GM23338 (cell line): Measurements from ENCODE around the gene CD6. TPM values are rescaled to one million over a fixed set of nuclear protein-coding genes. Genes with fewer than 3 reads are reported as not detected.

ENCODE experiments used
- ATAC-seq: fragments of 200-7000 bp; cut with Tn5 transposase; 3 replicates; pipeline ENCODE4 v1.9.1; 2020
- DNase-seq: peaks from one replicate; pipeline ENCODE4 v3.0.0-alpha.2; 2015; ENCODE audit warnings: low spot score
- H2AFZ ChIP-seq: fragments of 200-600 bp; sonication (generic); 2 replicates; pipeline ENCODE4 v1.8.0; 2016; ENCODE audit warnings: antibody characterized with exemption, mild to moderate bottlenecking, moderate library complexity
- H3F3A ChIP-seq: fragments of 200-600 bp; sonication (generic); replicated peaks from 2 replicates; pipeline ENCODE4 v1.8.0; 2017; ENCODE audit warnings: antibody characterized with exemption, mixed run types, low read depth
- H3K27ac ChIP-seq: fragments of 200-600 bp; sonication (generic); 2 replicates; pipeline ENCODE4 v1.6.1; 2016; ENCODE audit warnings: low read depth
- H3K27me3 ChIP-seq: fragments of 200-600 bp; sonication (generic); 2 replicates; pipeline ENCODE4 v1.8.0; 2016; ENCODE audit warnings: mild to moderate bottlenecking, mixed run types, moderate library complexity; ENCODE audit not compliant: insufficient read depth
- H3K36me3 ChIP-seq: fragments of 200-600 bp; sonication (generic); 2 replicates; pipeline ENCODE4 v1.8.0; 2016; ENCODE audit warnings: mild to moderate bottlenecking; ENCODE audit not compliant: insufficient read depth
- H3K4me1 ChIP-seq: fragments of 200-600 bp; sonication (generic); 2 replicates; pipeline ENCODE4 v1.8.0; 2016; ENCODE audit warnings: mild to moderate bottlenecking, moderate library complexity; ENCODE audit not compliant: insufficient read depth
- H3K4me2 ChIP-seq: fragments of 200-600 bp; sonication (generic); 2 replicates; pipeline ENCODE4 v1.7.1; 2017; ENCODE audit warnings: mixed run types
- H3K4me3 ChIP-seq: fragments of 200-600 bp; sonication (generic); 2 replicates; pipeline ENCODE4 v1.6.1; 2016; ENCODE audit warnings: mixed run types
- H3K79me2 ChIP-seq: fragments of 200-600 bp; sonication (generic); replicated peaks from 2 replicates; pipeline ENCODE4 v1.8.0; 2017; ENCODE audit warnings: mild to moderate bottlenecking; ENCODE audit not compliant: insufficient read depth
- H3K9me2 ChIP-seq: fragments of 200-600 bp; sonication (generic); 2 replicates; pipeline ENCODE4 v1.8.0; 2017; ENCODE audit not compliant: insufficient read depth
- H4K20me1 ChIP-seq: fragments of 200-600 bp; sonication (generic); replicated peaks from 2 replicates; pipeline ENCODE4 v1.8.0; 2017; ENCODE audit warnings: mild to moderate bottlenecking; ENCODE audit not compliant: insufficient read depth
- H3K27ac Mint-ChIP-seq: 2 replicates; pipeline ENCODE4 v1.8.0; 2020; ENCODE audit warnings: inconsistent platforms, mild to moderate bottlenecking, moderate library complexity, mixed read lengths
- H3K27me3 Mint-ChIP-seq: 3 replicates; pipeline ENCODE4 v1.8.0; 2022; ENCODE audit warnings: low read depth, mild to moderate bottlenecking, moderate library complexity, mixed read lengths, inconsistent platforms; ENCODE audit not compliant: insufficient read depth, poor library complexity
- H3K36me3 Mint-ChIP-seq: 3 replicates; pipeline ENCODE4 v1.8.0; 2021; ENCODE audit warnings: low read depth, mild to moderate bottlenecking, inconsistent platforms, moderate library complexity, mixed read lengths
- H3K4me1 Mint-ChIP-seq: 3 replicates; pipeline ENCODE4 v1.8.0; 2020; ENCODE audit warnings: mild to moderate bottlenecking, inconsistent platforms, mixed read lengths
- H3K4me3 Mint-ChIP-seq: 3 replicates; pipeline ENCODE4 v1.8.0; 2021; ENCODE audit warnings: moderate library complexity, mild to moderate bottlenecking, inconsistent platforms, mixed read lengths
- H3K9me3 Mint-ChIP-seq: 3 replicates; pipeline ENCODE4 v1.8.0; 2020; ENCODE audit warnings: moderate library complexity, mild to moderate bottlenecking, inconsistent platforms, mixed read lengths
- CREB1 ChIP-seq: fragments of 250-450 bp; sonication (Bioruptor Pico); IDR thresholded peaks from 2 replicates; pipeline ENCODE4 v1.5.0; 2020; ENCODE audit warnings: low read depth, mild to moderate bottlenecking, moderate library complexity
- CTCF ChIP-seq, 2 experiments: fragments of 200-600 bp in 1 of 2; sonication (generic) in 1 of 2; conservative IDR thresholded peaks; 2 replicates each; pipeline versions ENCODE4 v1.5.1 to v1.6.1; 2016 to 2017; ENCODE audit warnings: antibody characterized with exemption in 2 of 2, low read depth in 2 of 2, mild to moderate bottlenecking in 2 of 2, moderate library complexity in 1 of 2
- EZH2 ChIP-seq: fragments of 200-600 bp; sonication (generic); IDR thresholded peaks from one replicate; pipeline ENCODE4 v1.8.0; 2017; ENCODE audit warnings: antibody characterized with exemption, mild to moderate bottlenecking, low read depth; ENCODE audit not compliant: unreplicated experiment
- EZH2phosphoT487 ChIP-seq: fragments of 200-600 bp; sonication (generic); IDR thresholded peaks from one replicate; pipeline ENCODE4 v1.8.1; 2018; ENCODE audit warnings: antibody characterized with exemption; ENCODE audit not compliant: unreplicated experiment
- JUNB ChIP-seq: IDR thresholded peaks from one replicate; pipeline ENCODE4 v1.6.1; 2016; ENCODE audit warnings: antibody characterized with exemption; ENCODE audit not compliant: unreplicated experiment
- POLR2AphosphoS5 ChIP-seq: IDR thresholded peaks from 2 replicates; pipeline ENCODE4 v1.6.1; 2016; ENCODE audit warnings: antibody characterized with exemption, low read depth
- REST ChIP-seq: IDR thresholded peaks from one replicate; pipeline ENCODE4 v1.6.1; 2018; ENCODE audit warnings: antibody characterized with exemption; ENCODE audit not compliant: unreplicated experiment
- STAT1 ChIP-seq: IDR thresholded peaks from one replicate; pipeline ENCODE4 v1.6.1; 2016; ENCODE audit warnings: antibody characterized with exemption; ENCODE audit not compliant: unreplicated experiment
- ZNF114 ChIP-seq: fragments of 250-450 bp; sonication (Bioruptor Pico); IDR thresholded peaks from 2 replicates; pipeline ENCODE4 v1.5.0; 2020; ENCODE audit warnings: mild to moderate bottlenecking, moderate library complexity
- ZNF331 ChIP-seq: fragments of 250-450 bp; sonication (Bioruptor Pico); IDR thresholded peaks from 2 replicates; pipeline ENCODE4 v1.5.0; 2020; ENCODE audit warnings: low read depth, mild to moderate bottlenecking, moderate library complexity
- polyA plus RNA-seq: library from polyadenylated mRNA; unstranded; fragments of >200 nt; fragmentation: Nextera tagmentation; extraction: Ambion mirVana; gene quantifications from 2 replicates; pipeline ENCODE4 v1.2.1, GENCODE V29; 2016
- total RNA-seq: library from RNA; depleted of rRNA; stranded (reverse); fragments of >200 nt; shearing (Covaris generic); gene quantifications from 2 replicates; pipeline ENCODE4 v1.2.3, GENCODE V29; 2014

Gene CD6
- total and polyA plus RNA-seq, 2 experiments from 2014 or later = 0.49 TPM; not detected in 1

GRCh38 chr11:61054927-61055562 is 83.6 kb downstream of the CD6 start (continued):
- no peak for TF ChIP-seq REST
- no peak for TF ChIP-seq ZNF114 (CRISPR knock-in tag)
- no peak for TF ChIP-seq CREB1 (CRISPR knock-in tag)
- TF ChIP-seq CTCF (conservative IDR thresholded peaks at IDR 0.05; ENCODE audit: low read depth in 2 of 2) = no peak

GRCh38 chr11:61055776-61056175 is 84.3 kb downstream of the CD6 start:
- Histone ChIP-seq H3K27me3 (no peaks in the 10 kb centered on the region), H2AFZ (no peak overlapping the region), H3K27ac (no peak overlapping the region), H3K36me3 (no peaks in the 10 kb centered on the region), H3F3A (no peaks in the 10 kb centered on the region), H3K4me2 (no peak overlapping the region), H3K79me2 (no peaks in the 10 kb centered on the region), H3K4me1 (no peaks in the 10 kb centered on the region), H3K4me3 (no peak overlapping the region), H3K9me2 (no peaks in the 10 kb centered on the region), H4K20me1 (no peaks in the 10 kb centered on the region)
- Mint-ChIP-seq H3K36me3 (no peaks in the 10 kb centered on the region), H3K4me1 (peaks cover 2% of the 10 kb centered on the region; the same call in 1 of the 3 replicates), H3K9me3 (no peaks in the 10 kb centered on the region; the same call in 2 of the 3 replicates), H3K4me3 (no peak overlapping the region), H3K27ac (no peak overlapping the region), H3K27me3 (peaks cover 6% of the 10 kb centered on the region)
- ATAC-seq = no peak
- DNase-seq = no peak
- TF ChIP-seq EZH2 (no peak), JUNB (no peak), STAT1 (no peak), CREB1 (CRISPR knock-in tag) (no peak), REST (no peak), POLR2AphosphoS5 (no peak), CTCF (conservative IDR thresholded peaks at IDR 0.05; ENCODE audit: low read depth in 2 of 2) (no peak), EZH2phosphoT487 (no peak), ZNF331 (CRISPR knock-in tag) (no peak), ZNF114 (CRISPR knock-in tag) (no peak)
